Ascending aorta (tissue), 2 donors: ENCODE data around the gene BCR. TPM values are rescaled to one million over a fixed set of nuclear protein-coding genes. Genes with fewer than 3 reads are reported as not detected.
A peak's percentile ranks its signal among the peaks of the same experiment; 100 is the strongest.

Experiments used
- DNase-seq, 2 donors: peaks; one replicate each; pipeline ENCODE4 v3.0.0-alpha.2; 2019; ENCODE audit warnings: low spot score in 2 of 2
- H3K27ac ChIP-seq, 2 donors: fragments of 200-600 bp; sonication (generic); one replicate each; pipeline ENCODE4 v1.5.1; 2016 to 2017; ENCODE audit warnings: mild to moderate bottlenecking in 1 of 2
- H3K27me3 ChIP-seq: fragments of 200-600 bp; sonication (generic); one replicate; pipeline ENCODE4 v1.5.1; 2017
- H3K36me3 ChIP-seq, 2 donors: fragments of 200-600 bp; sonication (generic); one replicate each; pipeline ENCODE4 v1.5.1; 2016
- H3K4me1 ChIP-seq, 2 donors: fragments of 200-600 bp; sonication (generic); one replicate each; pipeline ENCODE4 v1.5.1; 2016 to 2017; ENCODE audit warnings: mild to moderate bottlenecking in 1 of 2
- H3K4me3 ChIP-seq, 2 donors: fragments of 200-600 bp; sonication (generic); one replicate each; pipeline ENCODE4 v1.5.1; 2016 to 2017; ENCODE audit warnings: mild to moderate bottlenecking in 1 of 2
- H3K9me3 ChIP-seq, 2 donors: fragments of 200-600 bp; sonication (generic); one replicate each; pipeline ENCODE4 v1.5.1; 2016
- intact Hi-C: fragments of 100-400 bp; cut with DNase I; formaldehyde crosslinking; loops from one replicate; pipeline ENCODE4 v1.15.1; 2023
- total RNA-seq: library from RNA; depleted of rRNA; stranded (reverse); fragments of >200 nt; gene quantifications from one replicate; pipeline ENCODE4 v1.1.0, GENCODE V29; 2016
- TF ChIP-seq, protein P1 (sequence below), 3 experiments: fragments of 200-600 bp in 2 of 3; fragments of 450-650 bp in 1 of 3; sonication (generic) in 2 of 3; IDR thresholded peaks; one replicate each; pipeline ENCODE4 v1.5.1; 2016 to 2019; ENCODE audit warnings: antibody characterized with exemption in 3 of 3, mild to moderate bottlenecking in 1 of 3, moderate library complexity in 1 of 3

The BCR gene
- total RNA-seq, 1 donor from 2014 or later = 216 TPM

GRCh38 chr22:23282089-23282501, 101.8 kb downstream of the BCR start:
- peaks cover 7 to 44% of the 10 kb centered on the region in 2 donors for H3K4me1 ChIP-seq

DNA sequence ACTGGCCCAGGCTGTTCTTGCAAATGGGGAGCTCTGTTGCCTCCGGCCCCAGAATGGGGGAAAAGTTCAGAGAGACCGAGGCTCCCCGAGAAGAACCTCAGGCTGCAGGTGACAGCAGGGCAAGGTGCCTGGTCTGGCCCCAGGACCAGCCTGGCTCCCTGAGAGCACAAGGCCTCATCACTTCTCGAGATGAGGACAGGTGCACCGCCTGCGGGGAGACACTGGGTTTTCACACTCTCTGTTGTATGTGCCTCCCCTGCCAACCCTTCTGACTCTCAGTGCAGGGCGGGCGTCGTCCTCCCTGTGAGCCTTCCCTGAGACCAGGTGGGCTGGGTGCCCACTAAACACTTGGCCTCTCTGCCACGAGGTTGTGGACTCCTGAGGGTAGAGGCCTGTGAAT, 102.2 kb downstream of the BCR start:
- peaks cover 7 to 44% of the 10 kb centered on the region in 2 donors for H3K4me1 ChIP-seq
- no peak overlapping the region for H3K4me3 ChIP-seq
- no peaks in the 10 kb centered on the region for H3K27me3 ChIP-seq
- intact Hi-C loops = loop anchor here (2.0 to 10.0 kb wide), 3 partner anchors 26 to 242 kb away; no protein-coding TSS in a partner anchor
- H3K36me3 ChIP-seq = peaks cover 27 to 72% of the 10 kb centered on the region in 2 donors
- DNase-seq = no peak
- H3K9me3 ChIP-seq = no peaks in the 10 kb centered on the region
- peak overlapping the region; percentile 86 to 93 for H3K27ac ChIP-seq
- TF ChIP-seq, protein P1, sequence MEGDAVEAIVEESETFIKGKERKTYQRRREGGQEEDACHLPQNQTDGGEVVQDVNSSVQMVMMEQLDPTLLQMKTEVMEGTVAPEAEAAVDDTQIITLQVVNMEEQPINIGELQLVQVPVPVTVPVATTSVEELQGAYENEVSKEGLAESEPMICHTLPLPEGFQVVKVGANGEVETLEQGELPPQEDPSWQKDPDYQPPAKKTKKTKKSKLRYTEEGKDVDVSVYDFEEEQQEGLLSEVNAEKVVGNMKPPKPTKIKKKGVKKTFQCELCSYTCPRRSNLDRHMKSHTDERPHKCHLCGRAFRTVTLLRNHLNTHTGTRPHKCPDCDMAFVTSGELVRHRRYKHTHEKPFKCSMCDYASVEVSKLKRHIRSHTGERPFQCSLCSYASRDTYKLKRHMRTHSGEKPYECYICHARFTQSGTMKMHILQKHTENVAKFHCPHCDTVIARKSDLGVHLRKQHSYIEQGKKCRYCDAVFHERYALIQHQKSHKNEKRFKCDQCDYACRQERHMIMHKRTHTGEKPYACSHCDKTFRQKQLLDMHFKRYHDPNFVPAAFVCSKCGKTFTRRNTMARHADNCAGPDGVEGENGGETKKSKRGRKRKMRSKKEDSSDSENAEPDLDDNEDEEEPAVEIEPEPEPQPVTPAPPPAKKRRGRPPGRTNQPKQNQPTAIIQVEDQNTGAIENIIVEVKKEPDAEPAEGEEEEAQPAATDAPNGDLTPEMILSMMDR (IDR thresholded peaks at IDR 0.05) = no peak

More at GRCh38 chr22:23282089-23282501, 101.8 kb downstream of the BCR start:
- Histone ChIP-seq H3K9me3 (no peaks in the 10 kb centered on the region), H3K27me3 (no peaks in the 10 kb centered on the region), H3K27ac (peak overlapping the region; percentile 86 to 93), H3K4me3 (peak overlapping the region in 1 of 2 donors; percentile 20), H3K36me3 (peaks cover 27 to 72% of the 10 kb centered on the region in 2 donors)
- TF ChIP-seq, protein P1 (IDR thresholded peaks at IDR 0.05) = no peak
- intact Hi-C loops = loop anchor here (2.0 to 10.0 kb wide), 3 partner anchors 25 to 243 kb away; no protein-coding TSS in a partner anchor
- DNase-seq = peak; percentile 91 to 97

GRCh38 chr22:23282986-23283385, 102.7 kb downstream of the BCR start:
- Histone ChIP-seq H3K4me3 (no peak overlapping the region), H3K27me3 (no peaks in the 10 kb centered on the region), H3K9me3 (no peaks in the 10 kb centered on the region), H3K4me1 (peaks cover 7 to 43% of the 10 kb centered on the region in 2 donors), H3K36me3 (peaks cover 27 to 72% of the 10 kb centered on the region in 2 donors), H3K27ac (peak overlapping the region; percentile 86 to 93)
- no peak for DNase-seq
- TF ChIP-seq, protein P1 (IDR thresholded peaks at IDR 0.05) = no peak
- intact Hi-C loops = loop anchor here (2.0 to 10.0 kb wide), 3 partner anchors 26 to 242 kb away; no protein-coding TSS in a partner anchor

GRCh38 chr22:23283591-23284503, 103.5 kb downstream of the BCR start:
- no peaks in the 10 kb centered on the region for H3K9me3 ChIP-seq
- intact Hi-C loops = loop anchor here (2.0 to 10.0 kb wide), 3 partner anchors 27 to 241 kb away; no protein-coding TSS in a partner anchor
- no peak for DNase-seq
- H3K27me3 ChIP-seq = no peaks in the 10 kb centered on the region
- peaks cover 35 to 74% of the 10 kb centered on the region in 2 donors for H3K36me3 ChIP-seq
- TF ChIP-seq, protein P1 (IDR thresholded peaks at IDR 0.05) = no peak
- peaks cover 7 to 35% of the 10 kb centered on the region in 2 donors for H3K4me1 ChIP-seq
- H3K27ac ChIP-seq = peak overlapping the region; percentile 86 to 93
- no peak overlapping the region for H3K4me3 ChIP-seq

DNA sequence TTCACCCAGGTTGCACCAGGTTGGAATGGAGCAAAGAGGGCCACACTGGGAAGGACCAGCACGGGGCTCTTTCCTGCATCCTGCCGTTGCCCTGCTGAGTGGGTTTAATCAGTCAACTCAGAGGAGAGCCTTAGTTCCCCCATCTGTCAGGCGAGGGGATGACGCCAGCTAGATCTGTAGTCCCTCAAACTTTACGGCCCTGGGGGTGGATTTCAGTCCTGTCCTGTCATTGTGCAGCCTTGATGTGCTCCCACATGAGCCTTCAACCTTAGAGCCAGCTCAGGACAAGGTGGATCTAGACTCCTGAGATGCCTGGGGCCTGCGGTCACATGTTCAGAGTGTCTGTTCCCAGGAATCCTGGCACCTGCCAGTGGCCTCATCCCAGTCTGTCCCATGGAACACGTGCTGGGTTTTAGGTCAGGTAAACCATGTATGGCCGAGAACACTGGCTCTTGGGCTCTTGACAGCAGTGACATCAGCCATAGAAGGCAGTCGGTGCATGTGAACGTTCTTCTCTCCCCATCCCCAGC, 104.3 kb downstream of the BCR start:
- intact Hi-C loops = loop anchor here (10.0 kb wide), 2 partner anchors 220 to 240 kb away; no protein-coding TSS in a partner anchor
- Histone ChIP-seq H3K4me1 (peaks cover 7 to 28% of the 10 kb centered on the region in 2 donors), H3K9me3 (no peaks in the 10 kb centered on the region), H3K27me3 (no peaks in the 10 kb centered on the region), H3K4me3 (no peak overlapping the region), H3K36me3 (peaks cover 42 to 75% of the 10 kb centered on the region in 2 donors), H3K27ac (peak overlapping the region; percentile 4 to 5)
- no peak for DNase-seq
- TF ChIP-seq, protein P1 (IDR thresholded peaks at IDR 0.05) = no peak
